ENCODE results near the gene OR9Q1. TPM values are rescaled to one million over a fixed set of nuclear protein-coding genes. Genes with fewer than 3 reads are reported as not detected.

The OR9Q1 gene
- total and polyA plus RNA-seq, 2 experiments from 2014 or later, result not detected

GRCh38 chr11:58193391-58193790 lies 169.7 kb downstream of the OR9Q1 start:
- H3F3A ChIP-seq (replicated peaks; ENCODE audit: low read depth), result no peaks in the 10 kb centered on the region
- no peak overlapping the region for H3K4me3 Mint-ChIP-seq
- H3K27me3 ChIP-seq (ENCODE audit: insufficient read depth), result no peaks in the 10 kb centered on the region

GRCh38 chr11:58195939-58196338 lies 172.3 kb downstream of the OR9Q1 start:
- Mint-ChIP-seq H3K36me3 (ENCODE audit: low read depth) (no peaks in the 10 kb centered on the region), H3K4me1 (no peaks in the 10 kb centered on the region), H3K27me3 (ENCODE audit: insufficient read depth, low read depth, poor library complexity) (peaks cover 3% of the 10 kb centered on the region), H3K9me3 (peaks cover 28% of the 10 kb centered on the region), H3K27ac (no peak overlapping the region), H3K4me3 (no peak overlapping the region)
- Histone ChIP-seq H3K4me3 (no peak overlapping the region), H3K79me2 (replicated peaks; ENCODE audit: insufficient read depth) (no peaks in the 10 kb centered on the region), H3K27me3 (ENCODE audit: insufficient read depth) (no peaks in the 10 kb centered on the region), H3K27ac (ENCODE audit: low read depth) (no peak overlapping the region), H3K36me3 (ENCODE audit: insufficient read depth) (no peaks in the 10 kb centered on the region), H3F3A (replicated peaks; ENCODE audit: low read depth) (no peaks in the 10 kb centered on the region), H3K9me2 (ENCODE audit: insufficient read depth) (peaks cover 17% of the 10 kb centered on the region; the same call in 1 of the 2 replicates), H3K4me1 (ENCODE audit: insufficient read depth) (no peaks in the 10 kb centered on the region), H4K20me1 (replicated peaks; ENCODE audit: insufficient read depth) (no peaks in the 10 kb centered on the region), H3K4me2 (no peak overlapping the region), H2AFZ (no peak overlapping the region)
- ATAC-seq (no peak), DNase-seq (ENCODE audit: low spot score) (no peak)
- TF ChIP-seq EZH2 (IDR thresholded peaks at IDR 0.05; ENCODE audit: low read depth, unreplicated experiment) (no peak), STAT1 (IDR thresholded peaks at IDR 0.05; ENCODE audit: unreplicated experiment) (no peak), EZH2phosphoT487 (IDR thresholded peaks at IDR 0.05; ENCODE audit: unreplicated experiment) (no peak), REST (IDR thresholded peaks at IDR 0.05; ENCODE audit: unreplicated experiment) (no peak), JUNB (IDR thresholded peaks at IDR 0.05; ENCODE audit: unreplicated experiment) (no peak), ZNF114 (CRISPR knock-in tag; IDR thresholded peaks at IDR 0.05) (no peak), CREB1 (CRISPR knock-in tag; IDR thresholded peaks at IDR 0.05; ENCODE audit: low read depth) (no peak), NANOG (IDR thresholded peaks at IDR 0.05; ENCODE audit: borderline replicate concordance) (no peak), ZNF331 (CRISPR knock-in tag; IDR thresholded peaks at IDR 0.05; ENCODE audit: low read depth) (no peak), CTCF (conservative IDR thresholded peaks at IDR 0.05; ENCODE audit: low read depth in 2 of 2) (no peak)

More at GRCh38 chr11:58193391-58193790, 169.7 kb downstream of the OR9Q1 start:
- Histone ChIP-seq H3K36me3 (ENCODE audit: insufficient read depth) (no peaks in the 10 kb centered on the region), H4K20me1 (replicated peaks; ENCODE audit: insufficient read depth) (no peaks in the 10 kb centered on the region), H2AFZ (no peak overlapping the region), H3K4me3 (no peak overlapping the region), H3K9me2 (ENCODE audit: insufficient read depth) (peaks cover 11% of the 10 kb centered on the region), H3K4me1 (ENCODE audit: insufficient read depth) (no peaks in the 10 kb centered on the region), H3K4me2 (no peak overlapping the region), H3K27ac (ENCODE audit: low read depth) (no peak overlapping the region), H3K79me2 (replicated peaks; ENCODE audit: insufficient read depth) (no peaks in the 10 kb centered on the region)
- Mint-ChIP-seq H3K27me3 (ENCODE audit: insufficient read depth, low read depth, poor library complexity) (no peaks in the 10 kb centered on the region), H3K4me1 (no peaks in the 10 kb centered on the region), H3K9me3 (peaks cover 19% of the 10 kb centered on the region), H3K27ac (no peak overlapping the region), H3K36me3 (ENCODE audit: low read depth) (no peaks in the 10 kb centered on the region)
- no peak for ATAC-seq
- no peak for TF ChIP-seq CREB1 (CRISPR knock-in tag; IDR thresholded peaks at IDR 0.05; ENCODE audit: low read depth)
- no peak for TF ChIP-seq CTCF (conservative IDR thresholded peaks at IDR 0.05; ENCODE audit: low read depth in 2 of 2)
- no peak for TF ChIP-seq ZNF331 (CRISPR knock-in tag; IDR thresholded peaks at IDR 0.05; ENCODE audit: low read depth)
- DNase-seq (ENCODE audit: low spot score), result no peak

Data from GM23338 (cell line).